ENCODE data around the gene WDR72.

GRCh38 chr15:53477981-53478766 lies 281.3 kb downstream of the WDR72 start:
- TF ChIP-seq CTCF (IDR thresholded peaks at IDR 0.05) (no peak), POLR2A (IDR thresholded peaks at IDR 0.05) (no peak)
